GM12873 (cell line): ENCODE measurements around the gene CDH23.

Experiments
- CTCF ChIP-seq: IDR thresholded peaks from 2 replicates; pipeline ENCODE4 v1.5.1; 2012; ENCODE audit warnings: low read depth, mild to moderate bottlenecking, moderate library complexity, low read length, control low read depth; ENCODE audit not compliant: insufficient read depth; ENCODE audit errors: missing control alignments

Gene CDH23

GRCh38 chr10:71546220-71546619, 149.5 kb downstream of the CDH23 start:
- no peak for TF ChIP-seq CTCF

GRCh38 chr10:71547312-71547711, 150.6 kb downstream of the CDH23 start:
- no peak for TF ChIP-seq CTCF

- TF ChIP-seq CTCF: peak; percentile 64
Measured at GRCh38 chr10:71547876-71548846, 151.4 kb downstream of the CDH23 start.

GRCh38 chr10:71549766-71550533, 153.2 kb downstream of the CDH23 start:
- no peak for TF ChIP-seq CTCF

- no peak for TF ChIP-seq CTCF
Measured at GRCh38 chr10:71550628-71551027, 153.9 kb downstream of the CDH23 start.

GRCh38 chr10:71551970-71552369, 155.2 kb downstream of the CDH23 start:
- TF ChIP-seq CTCF: no peak

- TF ChIP-seq CTCF: no peak
Measured at GRCh38 chr10:71553432-71553831, 156.7 kb downstream of the CDH23 start.
